HepG2 (cell line): ENCODE results near the gene C20orf204. TPM values are rescaled to one million over a fixed set of nuclear protein-coding genes. Genes with fewer than 3 reads are reported as not detected.

Experiments
- AHR ChIP-seq: IDR thresholded peaks from 2 replicates; pipeline ENCODE4 v1.6.1; 2018; ENCODE audit warnings: missing genetic modification reagents, missing compliant biosample characterization
- BORCS8-MEF2B ChIP-seq: sonication (generic); formaldehyde crosslinking; IDR thresholded peaks from 2 replicates; pipeline ENCODE4 v1.8.0; 2022; ENCODE audit warnings: mild to moderate bottlenecking, missing genetic modification reagents
- CHCHD3 ChIP-seq: sonication (generic); formaldehyde crosslinking; IDR thresholded peaks from 2 replicates; pipeline ENCODE4 v1.8.0; 2022; ENCODE audit warnings: mild to moderate bottlenecking, missing genetic modification reagents, moderate library complexity
- EZH2 ChIP-seq: conservative IDR thresholded peaks from 2 replicates; pipeline ENCODE4 v1.6.1; 2012; ENCODE audit warnings: mild to moderate bottlenecking, low read depth, low read length, moderate library complexity
- FOXO1 ChIP-seq: sonication (generic); formaldehyde crosslinking; IDR thresholded peaks from 2 replicates; pipeline ENCODE4 v1.4.0; 2020; ENCODE audit warnings: missing genetic modification reagents
- HHEX ChIP-seq: IDR thresholded peaks from 2 replicates; pipeline ENCODE4 v1.6.1; 2016; ENCODE audit warnings: control low read depth
- KAT7 ChIP-seq: IDR thresholded peaks from 2 replicates; pipeline ENCODE4 v1.6.1; 2018; ENCODE audit warnings: borderline replicate concordance, missing compliant biosample characterization
- MED1 ChIP-seq: sonication (generic); formaldehyde crosslinking; IDR thresholded peaks from 2 replicates; pipeline ENCODE4 v1.4.0; 2020; ENCODE audit warnings: missing genetic modification reagents
- NCOA2 ChIP-seq: sonication (generic); formaldehyde crosslinking; IDR thresholded peaks from 2 replicates; pipeline ENCODE4 v1.8.0; 2022; ENCODE audit warnings: inconsistent platforms
- NFE2 ChIP-seq: sonication (generic); formaldehyde crosslinking; IDR thresholded peaks from 2 replicates; pipeline ENCODE4 v1.4.0; 2020; ENCODE audit warnings: missing genetic modification reagents
- NFKBIZ ChIP-seq: IDR thresholded peaks from 2 replicates; pipeline ENCODE4 v1.6.1; 2018; ENCODE audit warnings: missing genetic modification reagents, missing compliant biosample characterization
- POLR2A ChIP-seq, 2 experiments: IDR thresholded peaks; 2 replicates each; pipeline ENCODE4 v1.6.1; 2011; ENCODE audit warnings: low read depth in 2 of 2, low read length in 2 of 2, mild to moderate bottlenecking in 1 of 2, moderate library complexity in 1 of 2; ENCODE audit not compliant: insufficient read depth in 1 of 2
- RFX5 ChIP-seq: IDR thresholded peaks from 2 replicates; pipeline ENCODE4 v1.6.1; 2011; ENCODE audit warnings: low read depth, low read length, improper control_type of control experiment
- RNF2 ChIP-seq: fragments of 450-650 bp; conservative IDR thresholded peaks from 2 replicates; pipeline ENCODE4 v1.6.1; 2016; ENCODE audit warnings: low read depth
- SUZ12 ChIP-seq: fragments of 150-350 bp; IDR thresholded peaks from 2 replicates; pipeline ENCODE4 v1.6.1; 2014; ENCODE audit warnings: low read depth, low read length
- TAF15 ChIP-seq: fragments of 200-400 bp; formaldehyde crosslinking; IDR thresholded peaks from one replicate; pipeline ENCODE4 v1.6.1; 2018; ENCODE audit warnings: mild to moderate bottlenecking, low read depth, low read length; ENCODE audit not compliant: poor library complexity, severe bottlenecking
- TBX2 ChIP-seq: sonication (generic); formaldehyde crosslinking; IDR thresholded peaks from 2 replicates; pipeline ENCODE4 v1.5.0; 2020; ENCODE audit warnings: missing genetic modification reagents, mild to moderate bottlenecking, borderline replicate concordance
- TBX3 ChIP-seq: fragments of 450-650 bp; IDR thresholded peaks from 2 replicates; pipeline ENCODE4 v1.6.1; 2017; ENCODE audit warnings: antibody characterized with exemption, mild to moderate bottlenecking, inconsistent platforms, borderline replicate concordance
- ZFP36L2 ChIP-seq: sonication (generic); formaldehyde crosslinking; IDR thresholded peaks from 2 replicates; pipeline ENCODE4 v1.4.0; 2020; ENCODE audit warnings: missing genetic modification reagents
- ZNF225 ChIP-seq: sonication (generic); formaldehyde crosslinking; IDR thresholded peaks from 2 replicates; pipeline ENCODE4 v1.4.0; 2020; ENCODE audit warnings: mild to moderate bottlenecking, missing genetic modification reagents
- ZNF234 ChIP-seq: sonication (generic); formaldehyde crosslinking; conservative IDR thresholded peaks from 2 replicates; pipeline ENCODE4 v1.5.1; 2020; ENCODE audit warnings: mild to moderate bottlenecking, missing genetic modification reagents
- ZNF235 ChIP-seq: sonication (generic); formaldehyde crosslinking; IDR thresholded peaks from 2 replicates; pipeline ENCODE4 v1.8.1; 2023; ENCODE audit warnings: mild to moderate bottlenecking, missing genetic modification reagents, borderline replicate concordance
- ZNF557 ChIP-seq: sonication (generic); formaldehyde crosslinking; IDR thresholded peaks from 2 replicates; pipeline ENCODE4 v1.4.0; 2020; ENCODE audit warnings: missing genetic modification reagents
- ZNF703 ChIP-seq: sonication (generic); formaldehyde crosslinking; IDR thresholded peaks from 2 replicates; pipeline ENCODE4 v1.5.1; 2020; ENCODE audit warnings: missing genetic modification reagents, mild to moderate bottlenecking, moderate library complexity, borderline replicate concordance
- polyA plus RNA-seq, 8 experiments: library from polyadenylated mRNA; depleted of rRNA in 3 of 8; stranded (reverse) in 7 of 8; unstranded in 1 of 8; fragments of >200 nt; fragmentation: Illumina TruSeq in 4 of 8; extraction: Trizol in 4 of 8; gene quantifications; 2 replicates each; pipeline versions ENCODE4 v1.2.1 to v1.2.3, GENCODE V29; 2011 to 2016; ENCODE audit warnings: low read depth in 4 of 8, missing spikeins in 1 of 8, mixed read lengths in 1 of 8; ENCODE audit not compliant: insufficient read depth in 1 of 8
- total RNA-seq, 5 experiments: library from RNA; depleted of rRNA; stranded (reverse); fragments of >200 nt; fragmentation: Illumina TruSeq; extraction: Trizol; gene quantifications; 2 replicates each; pipeline ENCODE4 v1.2.3, GENCODE V29; 2016; ENCODE audit warnings: low read depth in 1 of 5
- TF ChIP-seq, protein P1 (sequence below): sonication (generic); formaldehyde crosslinking; IDR thresholded peaks from 2 replicates; pipeline ENCODE4 v1.9.0; 2021; ENCODE audit warnings: missing genetic modification reagents, borderline replicate concordance
- TF ChIP-seq, protein P2 (sequence below): sonication (generic); formaldehyde crosslinking; IDR thresholded peaks from 2 replicates; pipeline ENCODE4 v1.4.0; 2020; ENCODE audit warnings: low read depth, missing genetic modification reagents
- TF ChIP-seq, protein P3 (sequence below): sonication (generic); formaldehyde crosslinking; IDR thresholded peaks from 2 replicates; pipeline ENCODE4 v1.8.0; 2022; ENCODE audit warnings: mild to moderate bottlenecking, missing genetic modification reagents, moderate library complexity

C20orf204 gene
- total and polyA plus RNA-seq, 2 of the 13 experiments (the other 11 are each of a cell fraction or from before 2014, with no cell fraction given), result 22.1 to 80.0 TPM

DNA sequence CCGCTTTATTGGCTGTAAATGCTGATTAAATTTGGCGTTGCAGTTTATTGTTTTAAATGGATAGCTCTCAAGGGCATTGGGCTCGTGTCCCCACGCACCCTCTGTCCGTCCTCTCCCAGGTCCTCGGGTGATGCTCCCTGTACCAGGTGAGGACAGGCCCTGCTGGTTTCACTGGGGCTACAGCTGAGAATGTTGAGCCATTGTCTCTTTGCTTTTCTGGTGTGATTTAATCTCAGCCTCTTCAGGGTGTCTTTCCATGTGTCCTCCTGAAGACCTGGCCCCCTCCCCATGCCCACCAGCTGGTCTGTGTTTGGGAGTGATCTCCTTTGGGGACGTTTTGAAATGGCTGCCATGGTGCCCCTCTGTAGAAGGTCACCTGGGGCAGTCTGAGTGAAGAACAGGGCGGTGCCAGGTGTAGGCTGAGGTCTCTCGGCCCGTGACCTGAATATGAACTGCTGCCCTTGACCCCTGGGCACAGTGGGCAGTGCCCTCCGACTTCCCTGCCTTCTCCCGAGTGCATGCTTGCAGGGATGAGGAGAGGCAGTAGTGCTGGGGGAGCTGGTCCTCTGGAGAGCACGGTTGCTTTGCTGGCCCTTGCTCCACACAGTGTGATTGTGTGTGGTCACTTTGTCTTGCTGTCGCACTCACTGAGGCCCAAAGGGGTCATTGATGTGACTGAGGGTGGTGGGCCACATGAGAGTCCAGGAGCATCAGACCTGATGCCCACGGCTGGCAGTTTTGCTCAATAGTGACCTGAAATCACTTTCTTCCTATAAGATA, 12.4 kb upstream of the C20orf204 start (continued):
- TF ChIP-seq, protein P1, sequence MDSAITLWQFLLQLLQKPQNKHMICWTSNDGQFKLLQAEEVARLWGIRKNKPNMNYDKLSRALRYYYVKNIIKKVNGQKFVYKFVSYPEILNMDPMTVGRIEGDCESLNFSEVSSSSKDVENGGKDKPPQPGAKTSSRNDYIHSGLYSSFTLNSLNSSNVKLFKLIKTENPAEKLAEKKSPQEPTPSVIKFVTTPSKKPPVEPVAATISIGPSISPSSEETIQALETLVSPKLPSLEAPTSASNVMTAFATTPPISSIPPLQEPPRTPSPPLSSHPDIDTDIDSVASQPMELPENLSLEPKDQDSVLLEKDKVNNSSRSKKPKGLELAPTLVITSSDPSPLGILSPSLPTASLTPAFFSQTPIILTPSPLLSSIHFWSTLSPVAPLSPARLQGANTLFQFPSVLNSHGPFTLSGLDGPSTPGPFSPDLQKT (CRISPR knock-in tag), result no peak
- TF ChIP-seq NCOA2 (CRISPR knock-in tag), result no peak
- TF ChIP-seq CHCHD3 (CRISPR knock-in tag), result no peak
- no peak for TF ChIP-seq TBX2
- TF ChIP-seq ZNF225 (CRISPR knock-in tag), result peak; percentile 66
- TF ChIP-seq, protein P2, sequence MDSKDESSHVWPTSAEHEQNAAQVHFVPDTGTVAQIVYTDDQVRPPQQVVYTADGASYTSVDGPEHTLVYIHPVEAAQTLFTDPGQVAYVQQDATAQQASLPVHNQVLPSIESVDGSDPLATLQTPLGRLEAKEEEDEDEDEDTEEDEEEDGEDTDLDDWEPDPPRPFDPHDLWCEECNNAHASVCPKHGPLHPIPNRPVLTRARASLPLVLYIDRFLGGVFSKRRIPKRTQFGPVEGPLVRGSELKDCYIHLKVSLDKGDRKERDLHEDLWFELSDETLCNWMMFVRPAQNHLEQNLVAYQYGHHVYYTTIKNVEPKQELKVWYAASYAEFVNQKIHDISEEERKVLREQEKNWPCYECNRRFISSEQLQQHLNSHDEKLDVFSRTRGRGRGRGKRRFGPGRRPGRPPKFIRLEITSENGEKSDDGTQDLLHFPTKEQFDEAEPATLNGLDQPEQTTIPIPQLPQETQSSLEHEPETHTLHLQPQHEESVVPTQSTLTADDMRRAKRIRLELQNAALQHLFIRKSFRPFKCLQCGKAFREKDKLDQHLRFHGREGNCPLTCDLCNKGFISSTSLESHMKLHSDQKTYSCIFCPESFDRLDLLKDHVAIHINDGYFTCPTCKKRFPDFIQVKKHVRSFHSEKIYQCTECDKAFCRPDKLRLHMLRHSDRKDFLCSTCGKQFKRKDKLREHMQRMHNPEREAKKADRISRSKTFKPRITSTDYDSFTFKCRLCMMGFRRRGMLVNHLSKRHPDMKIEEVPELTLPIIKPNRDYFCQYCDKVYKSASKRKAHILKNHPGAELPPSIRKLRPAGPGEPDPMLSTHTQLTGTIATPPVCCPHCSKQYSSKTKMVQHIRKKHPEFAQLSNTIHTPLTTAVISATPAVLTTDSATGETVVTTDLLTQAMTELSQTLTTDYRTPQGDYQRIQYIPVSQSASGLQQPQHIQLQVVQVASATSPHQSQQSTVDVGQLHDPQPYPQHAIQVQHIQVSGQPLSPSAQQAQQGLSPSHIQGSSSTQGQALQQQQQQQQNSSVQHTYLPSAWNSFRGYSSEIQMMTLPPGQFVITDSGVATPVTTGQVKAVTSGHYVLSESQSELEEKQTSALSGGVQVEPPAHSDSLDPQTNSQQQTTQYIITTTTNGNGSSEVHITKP (CRISPR knock-in tag), result no peak
- peak; percentile 91; the same call in 1 of the 2 replicates for TF ChIP-seq AHR (CRISPR knock-in tag)
- no peak for TF ChIP-seq SUZ12
- no peak for TF ChIP-seq EZH2
- TF ChIP-seq ZNF234 (CRISPR knock-in tag), result no peak
- no peak for TF ChIP-seq NFE2
- TF ChIP-seq ZFP36L2 (CRISPR knock-in tag), result no peak
- no peak for TF ChIP-seq ZNF703 (CRISPR knock-in tag)
- TF ChIP-seq, protein P3, sequence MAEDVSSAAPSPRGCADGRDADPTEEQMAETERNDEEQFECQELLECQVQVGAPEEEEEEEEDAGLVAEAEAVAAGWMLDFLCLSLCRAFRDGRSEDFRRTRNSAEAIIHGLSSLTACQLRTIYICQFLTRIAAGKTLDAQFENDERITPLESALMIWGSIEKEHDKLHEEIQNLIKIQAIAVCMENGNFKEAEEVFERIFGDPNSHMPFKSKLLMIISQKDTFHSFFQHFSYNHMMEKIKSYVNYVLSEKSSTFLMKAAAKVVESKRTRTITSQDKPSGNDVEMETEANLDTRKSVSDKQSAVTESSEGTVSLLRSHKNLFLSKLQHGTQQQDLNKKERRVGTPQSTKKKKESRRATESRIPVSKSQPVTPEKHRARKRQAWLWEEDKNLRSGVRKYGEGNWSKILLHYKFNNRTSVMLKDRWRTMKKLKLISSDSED (CRISPR knock-in tag), result no peak
- TF ChIP-seq TAF15, result no peak
- no peak for TF ChIP-seq TBX3
- TF ChIP-seq ZNF557 (CRISPR knock-in tag), result no peak
- no peak for TF ChIP-seq BORCS8-MEF2B
- no peak for TF ChIP-seq ZNF235 (CRISPR knock-in tag)
- TF ChIP-seq FOXO1 (CRISPR knock-in tag), result 0 out of 2 replicates have a peak, but pooled peaks have one; percentile 11
- TF ChIP-seq KAT7 (CRISPR knock-in tag), result peak; percentile 74; the same call in 1 of the 2 replicates
- no peak for TF ChIP-seq RNF2
- no peak for TF ChIP-seq NFKBIZ (CRISPR knock-in tag)
- no peak for TF ChIP-seq MED1 (CRISPR knock-in tag)
- TF ChIP-seq POLR2A (IDR thresholded peaks at IDR 0.05; ENCODE audit: insufficient read depth in 1 of 2, low read depth in 2 of 2, low read length in 2 of 2), result no peak
- no peak for TF ChIP-seq HHEX (CRISPR knock-in tag)
- no peak for TF ChIP-seq RFX5
